ENCODE data around the gene FERMT2.

GRCh38 chr14:52992236-52992870 lies 41.5 kb upstream of the FERMT2 start:
- TF ChIP-seq POLR2AphosphoS5 (IDR thresholded peaks at IDR 0.05), result no peak
- no peak for TF ChIP-seq POLR2A (IDR thresholded peaks at IDR 0.05)
